Gastroesophageal sphincter (tissue), 4 donors: ENCODE data around the gene ERBB2. TPM values are rescaled to one million over a fixed set of nuclear protein-coding genes. Genes with fewer than 3 reads are reported as not detected.
A peak's percentile ranks its signal among the peaks of the same experiment; 100 is the strongest.

ENCODE experiments used
- ATAC-seq: fragments of 150-250 bp; one replicate; pipeline ENCODE4 v1.9.1; 2016; ENCODE audit warnings: mild to moderate bottlenecking, moderate library complexity
- H3K27ac ChIP-seq, 4 donors: fragments of 200-600 bp; sonication (generic) in 3 of 4; 1 replicate in 3 of 4; 2 replicates in 1 of 4; pipeline ENCODE4 v1.5.1; 2016 to 2019
- H3K27me3 ChIP-seq: fragments of 200-600 bp; sonication (generic); one replicate; pipeline ENCODE4 v1.5.1; 2019
- H3K36me3 ChIP-seq, 2 donors: fragments of 200-600 bp; sonication (generic); one replicate each; pipeline ENCODE4 v1.5.1; 2019; ENCODE audit warnings: control low read depth in 1 of 2
- H3K4me1 ChIP-seq, 3 donors: fragments of 200-600 bp; sonication (generic); 1 replicate in 2 of 3; 2 replicates in 1 of 3; pipeline ENCODE4 v1.5.1; 2016 to 2019; ENCODE audit warnings: control low read depth in 2 of 3
- H3K4me3 ChIP-seq, 2 donors: fragments of 200-600 bp; sonication (generic); one replicate each; pipeline ENCODE4 v1.5.1; 2019; ENCODE audit warnings: mild to moderate bottlenecking in 1 of 2, moderate library complexity in 1 of 2
- H3K9me3 ChIP-seq, 3 donors: fragments of 200-600 bp; sonication (generic); one replicate each; pipeline ENCODE4 v1.5.1; 2017 to 2019; ENCODE audit warnings: control low read depth in 2 of 3
- CTCF ChIP-seq, 4 experiments: fragments of 200-600 bp in 2 of 4; fragments of 450-650 bp in 2 of 4; sonication (generic) in 1 of 4; IDR thresholded peaks; one replicate each; pipeline ENCODE4 v1.5.1; 2017 to 2019; ENCODE audit warnings: antibody characterized with exemption in 4 of 4, mild to moderate bottlenecking in 2 of 4, moderate library complexity in 2 of 4
- EP300 ChIP-seq: sonication (generic); formaldehyde crosslinking; IDR thresholded peaks from one replicate; pipeline ENCODE4 v1.6.1; 2017; ENCODE audit warnings: antibody characterized with exemption, mild to moderate bottlenecking
- POLR2A ChIP-seq, 2 donors: fragments of 450-650 bp; IDR thresholded peaks; one replicate each; pipeline ENCODE4 v1.6.1; 2017; ENCODE audit warnings: antibody characterized with exemption in 2 of 2, mild to moderate bottlenecking in 2 of 2, moderate library complexity in 1 of 2
- POLR2AphosphoS5 ChIP-seq: sonication (generic); formaldehyde crosslinking; IDR thresholded peaks from one replicate; pipeline ENCODE4 v1.6.1; 2017; ENCODE audit warnings: antibody characterized with exemption
- WGBS, 2 donors: methylation state at CpG; one replicate each; pipeline ENCODE4 v1.1.5; 2018; ENCODE audit warnings: low coverage in 1 of 2; 5-methylcytosine and 5-hydroxymethylcytosine counted together
- total RNA-seq, 4 donors: library from RNA; depleted of rRNA; stranded (reverse); fragments of >200 nt; gene quantifications; one replicate each; pipeline ENCODE4 v1.1.0, GENCODE V29; 2016

Gene ERBB2
- total RNA-seq, 4 donors from 2014 or later, result 43.3 to 60.8 (median 48.2) TPM

GRCh38 chr17:39678340-39679116 is 21.3 kb upstream of the ERBB2 start:
- Histone ChIP-seq H3K4me3 (no peak overlapping the region), H3K4me1 (peaks cover 0 to 37% (median 17%) of the 10 kb centered on the region in 3 donors), H3K27me3 (no peaks in the 10 kb centered on the region), H3K27ac (peak overlapping the region; percentile 4 to 75 (median 62)), H3K36me3 (peaks cover 0 to 43% of the 10 kb centered on the region in 2 donors), H3K9me3 (no peaks in the 10 kb centered on the region)
- WGBS, 2 donors, result 83 to 100% methylated on average over 2 of the region's 13 CpGs
- TF ChIP-seq POLR2A (IDR thresholded peaks at IDR 0.05), result no peak
- no peak for TF ChIP-seq CTCF (IDR thresholded peaks at IDR 0.05)
- TF ChIP-seq EP300, result no peak
- TF ChIP-seq POLR2AphosphoS5, result no peak
- no peak for ATAC-seq

- H3K4me3 ChIP-seq, result no peak overlapping the region
- H3K36me3 ChIP-seq, result peaks cover 0 to 55% of the 10 kb centered on the region in 2 donors
- H3K27ac ChIP-seq, result peak overlapping the region in 1 of 4 donors; percentile 29
- WGBS, 2 donors, result 85 to 96% methylated on average over 4 to 10 of the region's 12 CpGs
- H3K9me3 ChIP-seq, result no peaks in the 10 kb centered on the region
- no peaks in the 10 kb centered on the region for H3K27me3 ChIP-seq
- peaks cover 0 to 37% (median 17%) of the 10 kb centered on the region in 3 donors for H3K4me1 ChIP-seq
- TF ChIP-seq EP300 (no peak), POLR2A (IDR thresholded peaks at IDR 0.05) (no peak), POLR2AphosphoS5 (no peak), CTCF (IDR thresholded peaks at IDR 0.05) (no peak)
- ATAC-seq, result no peak
Observed at GRCh38 chr17:39679521-39680192, 20.2 kb upstream of the ERBB2 start.

- Histone ChIP-seq H3K4me1 (peaks cover 0 to 16% (median 2%) of the 10 kb centered on the region in 3 donors), H3K4me3 (no peak overlapping the region), H3K27me3 (no peaks in the 10 kb centered on the region), H3K36me3 (peaks cover 0 to 67% of the 10 kb centered on the region in 2 donors), H3K27ac (no peak overlapping the region), H3K9me3 (no peaks in the 10 kb centered on the region)
- no peak for TF ChIP-seq EP300
- 92 to 100% methylated on average over 2 to 5 of the region's 9 CpGs for WGBS, 2 donors
- ATAC-seq, result no peak
Observed at GRCh38 chr17:39683295-39683939, 16.4 kb upstream of the ERBB2 start.

GRCh38 chr17:39684369-39685192 is 15.3 kb upstream of the ERBB2 start:
- no peaks in the 10 kb centered on the region for H3K27me3 ChIP-seq
- TF ChIP-seq POLR2A (IDR thresholded peaks at IDR 0.05) (no peak), POLR2AphosphoS5 (no peak), EP300 (no peak), CTCF (IDR thresholded peaks at IDR 0.05) (no peak)
- no peak for ATAC-seq
- H3K27ac ChIP-seq, result no peak overlapping the region
- 80 to 88% methylated on average over 1 to 3 of the region's 12 CpGs for WGBS, 2 donors
- H3K36me3 ChIP-seq, result peaks cover 0 to 56% of the 10 kb centered on the region in 2 donors
- no peaks in the 10 kb centered on the region for H3K9me3 ChIP-seq
- H3K4me3 ChIP-seq, result no peak overlapping the region
- peaks cover 0 to 20% (median 8%) of the 10 kb centered on the region in 3 donors for H3K4me1 ChIP-seq
